ENCODE measurements around the gene MALRD1.
"Not testable (repeated sequence)": the region's sequence is repeated elsewhere in the genome, so short reads cannot be mapped to it uniquely, and the experiment has no call there.

MALRD1 gene

DNA sequence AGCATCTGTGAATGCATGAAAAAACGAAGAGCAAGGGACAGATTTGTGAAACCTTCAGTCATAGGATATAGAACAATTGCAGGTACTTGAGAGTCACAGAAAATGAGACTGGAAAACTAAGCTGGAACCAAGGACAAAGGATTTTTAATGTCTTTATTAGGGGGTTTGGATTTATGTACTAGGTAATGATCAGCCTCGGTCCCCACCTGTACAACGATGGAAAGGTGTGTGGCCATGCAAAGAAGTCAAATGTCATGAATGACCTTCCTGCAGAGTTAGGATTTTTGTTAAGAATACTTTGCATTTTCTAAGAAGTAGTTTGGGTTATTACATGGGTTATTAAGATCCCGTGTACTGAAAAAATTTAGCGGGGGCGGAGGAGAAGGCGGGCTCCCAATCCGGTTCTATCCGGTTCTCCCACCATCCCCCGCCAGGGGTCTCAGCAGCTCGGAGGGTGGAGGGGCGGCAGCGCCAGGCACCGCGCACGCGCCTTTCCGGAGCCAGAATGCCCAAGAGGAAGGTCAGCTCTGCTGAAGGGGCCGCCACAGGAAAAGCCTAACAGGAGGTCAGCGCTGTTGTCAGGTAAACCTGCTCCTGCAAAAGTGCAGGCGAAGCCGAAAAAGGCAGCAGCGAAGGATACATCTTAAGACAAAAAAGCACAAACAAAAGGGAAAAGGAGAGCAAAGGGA lies 440.1 kb downstream of the MALRD1 start:
- DNase-seq = peak in 28 of 56 donors; percentile 1 to 54 (median 12)

DNA sequence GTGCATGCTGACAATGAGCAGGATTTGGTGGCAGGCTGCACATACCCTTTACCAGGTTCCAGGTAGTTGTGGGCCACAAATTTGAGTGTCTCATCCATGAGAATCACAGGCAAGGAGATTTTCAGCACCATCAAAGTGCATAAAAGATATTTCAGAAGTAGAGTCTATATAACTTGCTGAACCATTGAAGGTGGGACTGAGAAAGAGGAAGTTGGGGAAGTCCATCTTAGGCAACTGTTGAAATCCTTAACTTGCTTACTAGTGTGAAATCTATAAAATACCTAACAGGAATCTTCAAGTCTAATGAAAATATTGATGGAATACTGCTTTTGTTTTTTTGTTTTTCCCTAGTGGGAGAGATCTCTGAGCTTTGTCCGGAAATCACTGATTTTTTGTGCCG lies 442.6 kb downstream of the MALRD1 start:
- no peak for DNase-seq

DNA sequence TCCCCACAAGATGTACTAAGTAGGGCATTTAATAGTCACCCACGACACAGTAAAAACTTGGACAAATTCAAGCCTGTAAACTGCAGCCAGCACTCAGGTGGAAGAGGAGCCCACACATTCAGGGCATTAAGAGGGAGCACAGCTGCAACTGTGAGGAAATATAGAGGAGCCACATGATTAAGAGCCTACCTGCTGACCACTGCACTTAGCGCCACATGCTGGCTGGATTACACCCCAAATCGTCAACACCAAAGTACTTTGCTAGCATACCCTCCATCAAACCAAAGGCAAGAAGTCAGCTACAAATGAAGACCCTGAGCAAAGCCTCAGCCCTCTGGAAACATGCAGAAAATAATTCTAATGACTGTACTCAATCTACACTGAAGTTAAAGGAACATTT lies 445.3 kb downstream of the MALRD1 start:
- no peak for DNase-seq

DNA sequence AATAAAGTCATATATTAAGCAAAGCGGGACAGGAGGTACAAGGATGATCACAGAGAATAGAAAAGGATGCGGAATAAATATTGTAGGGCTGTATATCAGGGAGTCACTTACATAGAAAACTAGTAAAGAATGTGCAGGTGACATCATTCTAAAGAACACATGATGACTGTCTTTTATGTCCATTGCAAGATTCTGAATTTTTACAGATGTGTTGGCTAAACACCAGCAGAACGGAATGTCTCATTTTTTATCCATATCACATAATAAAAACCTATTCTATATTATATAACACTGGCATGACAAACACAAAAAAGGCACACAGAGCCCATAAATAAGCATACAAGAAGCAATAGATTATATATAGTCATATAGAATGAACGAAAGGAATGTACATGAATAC lies 448.4 kb downstream of the MALRD1 start:
- no peak for DNase-seq

DNA sequence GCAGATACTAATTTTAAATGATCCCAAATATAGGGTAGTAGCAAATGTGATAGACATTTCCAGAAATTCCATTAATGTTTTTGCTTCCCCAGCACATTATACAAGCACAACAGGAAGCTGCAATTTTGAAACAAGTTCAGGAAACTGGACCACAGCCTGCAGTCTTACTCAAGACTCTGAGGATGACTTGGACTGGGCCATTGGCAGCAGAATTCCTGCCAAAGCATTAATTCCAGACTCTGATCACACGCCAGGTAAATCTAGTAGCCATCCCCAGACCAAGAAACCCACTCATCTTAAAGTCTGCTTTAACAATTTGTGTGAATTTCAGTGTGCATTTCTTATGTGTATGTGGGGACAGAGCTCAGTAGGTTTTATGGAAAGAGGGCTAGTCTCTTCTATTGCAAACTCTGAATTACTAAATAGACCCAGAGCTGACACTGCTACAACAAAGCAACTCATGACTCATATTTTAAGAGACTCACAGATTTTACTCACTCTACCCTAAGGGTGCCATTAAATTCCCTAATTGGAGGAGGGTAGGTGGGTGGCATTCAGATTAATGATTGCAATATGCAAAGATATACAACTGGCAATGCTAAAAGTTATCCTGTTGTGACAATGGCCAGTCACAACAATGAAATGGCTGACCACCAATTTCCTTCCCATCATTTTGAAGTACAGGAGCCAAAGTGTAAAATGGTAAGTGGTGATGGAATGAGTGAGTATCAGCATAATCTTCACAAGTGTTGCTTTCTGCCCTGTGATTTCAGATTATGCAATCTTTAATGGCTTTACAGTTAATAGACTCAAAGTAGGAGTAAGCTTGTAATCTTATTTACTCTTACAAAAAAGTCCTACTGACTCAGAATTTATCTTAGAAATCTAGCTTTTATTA lies 450.0 kb downstream of the MALRD1 start:
- DNase-seq = no peak

DNA sequence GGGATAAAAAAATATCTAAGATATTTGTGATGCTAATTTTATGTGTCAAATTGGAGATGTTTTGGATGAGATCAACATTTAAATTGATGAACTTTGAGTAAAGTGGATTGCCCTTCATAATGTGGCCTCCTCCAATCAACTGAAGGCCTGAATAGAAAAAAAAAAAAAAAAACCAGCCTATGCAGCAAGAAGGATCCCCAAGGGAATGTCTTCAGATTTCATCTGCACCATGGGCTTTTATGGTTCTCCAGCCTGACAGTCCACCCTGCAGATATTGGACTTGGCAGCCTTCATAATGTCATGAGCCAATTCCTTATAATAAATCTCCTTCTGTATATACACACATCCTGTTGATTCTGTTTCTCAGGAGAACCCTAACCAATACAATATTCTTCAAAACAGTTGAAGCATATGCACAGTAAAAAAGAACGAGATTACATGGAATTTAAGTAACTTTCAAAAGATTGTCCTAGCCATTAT lies 450.7 kb downstream of the MALRD1 start:
- DNase-seq = no peak

DNA sequence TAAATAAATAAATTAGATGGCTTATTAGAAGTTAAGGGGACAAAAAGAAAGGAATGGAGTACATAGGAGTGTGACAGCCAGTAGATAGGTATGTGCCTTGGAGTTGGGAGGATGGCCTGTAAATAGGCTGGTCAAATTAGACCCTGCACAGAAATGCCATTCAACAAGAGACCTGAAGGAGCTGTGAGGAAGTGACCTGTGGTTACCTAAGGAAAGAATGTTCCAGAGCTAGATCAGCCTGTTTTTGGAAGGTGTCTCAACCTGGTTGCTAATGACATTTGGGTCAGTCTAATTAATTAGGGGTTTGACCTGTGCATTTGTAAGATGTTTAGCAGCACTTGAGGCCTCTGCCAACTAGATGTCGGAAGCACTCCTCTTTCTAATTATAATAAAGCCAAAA lies 452.4 kb downstream of the MALRD1 start:
- DNase-seq = no peak

DNA sequence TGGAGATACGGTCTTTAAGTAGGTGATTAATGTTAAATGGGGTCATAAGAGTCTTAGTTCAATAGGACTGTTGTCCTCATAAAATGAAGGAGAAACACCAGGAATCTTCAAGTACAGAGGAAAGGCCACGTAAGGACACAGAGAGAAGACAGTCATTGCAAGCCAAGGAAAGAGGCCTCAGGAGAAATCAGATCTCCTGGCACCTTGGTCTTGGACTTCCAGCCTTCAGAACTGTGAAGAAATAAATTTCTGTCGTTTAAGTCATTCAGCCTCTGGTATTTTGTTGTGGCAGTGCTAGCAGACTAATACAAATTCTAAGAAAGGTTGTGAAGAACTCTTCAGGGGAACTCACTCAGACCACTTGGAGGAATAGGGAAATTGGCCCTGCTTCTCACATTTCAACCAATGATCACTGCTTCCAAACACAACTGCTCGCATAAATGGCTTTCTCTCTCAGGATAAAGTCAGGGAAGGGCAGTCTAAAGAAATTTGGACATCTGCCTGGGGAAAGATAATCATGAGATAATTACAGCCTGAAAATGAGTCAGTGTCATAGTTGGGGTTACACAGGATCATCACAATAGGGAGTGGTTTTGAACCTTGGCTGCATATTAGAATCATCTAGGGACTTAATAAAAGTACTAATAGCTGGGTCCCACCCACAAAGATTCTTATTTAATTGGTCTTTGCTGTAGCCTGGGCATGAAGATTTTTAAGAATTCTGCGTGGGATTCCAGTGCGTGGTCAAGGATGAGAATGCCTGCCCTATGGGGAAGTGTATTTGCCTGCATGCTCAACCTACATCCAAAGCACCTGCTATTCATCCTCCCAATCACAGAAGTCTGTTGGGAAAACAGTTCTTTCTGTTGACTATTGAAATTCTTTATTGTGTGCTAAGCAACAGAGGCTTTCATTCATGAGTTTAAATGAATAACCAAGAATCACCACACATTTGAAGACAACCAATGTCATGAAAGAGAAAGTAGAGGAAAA lies 457.0 kb downstream of the MALRD1 start:
- no peak for DNase-seq

DNA sequence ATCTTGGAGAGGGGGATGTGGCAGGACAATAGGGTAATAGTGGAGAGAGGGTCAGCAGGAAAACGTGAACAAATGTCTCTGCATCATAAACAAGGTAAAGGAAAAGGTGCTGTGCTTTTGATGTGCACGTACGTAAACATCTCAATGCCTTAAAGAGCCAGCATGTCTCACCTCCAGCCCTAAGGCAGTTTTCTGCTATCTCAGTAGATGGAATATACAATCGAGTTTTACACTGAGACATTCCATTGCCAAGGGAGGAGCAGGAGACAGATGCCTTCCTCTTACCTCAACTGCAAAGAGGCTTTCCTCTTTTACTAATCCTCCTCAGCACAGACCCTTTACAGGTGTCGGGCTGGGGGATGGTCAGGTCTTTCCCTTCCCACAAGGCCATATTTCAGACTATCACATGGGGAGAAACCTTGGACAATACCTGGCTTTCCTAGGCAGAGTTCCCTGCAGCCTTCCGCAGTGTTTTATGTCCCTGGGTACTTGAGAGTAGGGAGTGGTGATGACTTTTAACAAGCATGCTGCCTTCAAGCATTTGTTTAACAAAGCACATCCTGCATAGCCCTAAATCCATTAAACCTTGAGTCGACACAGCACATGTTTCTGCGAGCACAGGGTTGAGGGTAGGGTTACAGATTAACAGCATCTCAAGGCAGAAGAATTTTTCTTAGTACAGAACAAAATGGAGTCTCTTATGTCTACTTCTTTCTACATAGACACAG lies 461.6 kb downstream of the MALRD1 start:
- DNase-seq = not testable (repeated sequence)

DNA sequence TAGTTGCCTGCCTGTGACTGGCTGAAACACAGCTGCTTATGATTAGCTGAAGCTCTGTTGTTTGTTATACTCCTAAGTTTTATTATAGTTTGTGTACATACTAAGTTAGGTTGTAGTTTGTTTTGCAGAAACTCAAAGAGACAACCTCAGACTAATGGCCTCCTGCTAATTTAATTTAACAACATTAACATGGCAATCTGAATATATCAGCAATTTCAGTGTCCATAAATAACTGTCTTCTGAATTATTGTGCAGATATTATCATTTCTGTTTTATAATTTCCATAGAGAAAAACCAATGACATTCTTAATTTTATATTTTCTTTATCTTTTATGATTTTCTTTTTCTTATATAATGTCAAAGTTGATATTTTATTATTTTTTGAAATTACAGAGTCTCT lies 469.5 kb downstream of the MALRD1 start:
- DNase-seq = no peak

DNA sequence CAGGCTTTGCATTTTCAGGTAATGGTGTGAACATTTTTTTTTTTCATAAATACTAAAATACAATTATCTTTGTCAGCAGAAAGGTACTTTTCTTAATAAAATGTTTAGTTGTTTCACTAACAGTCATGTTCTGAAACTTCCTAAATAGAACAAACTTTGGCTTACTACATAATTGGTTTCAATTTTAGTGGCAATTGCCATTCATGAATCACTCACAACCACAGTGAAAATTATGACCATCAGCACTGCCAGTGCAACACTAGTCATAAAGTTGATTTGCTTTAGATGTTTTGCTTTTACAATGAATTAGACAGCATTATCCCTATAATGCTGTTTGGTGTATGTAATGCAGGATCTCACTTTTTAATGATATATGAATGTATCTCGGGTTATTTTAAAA lies 470.0 kb downstream of the MALRD1 start:
- no peak for DNase-seq

DNA sequence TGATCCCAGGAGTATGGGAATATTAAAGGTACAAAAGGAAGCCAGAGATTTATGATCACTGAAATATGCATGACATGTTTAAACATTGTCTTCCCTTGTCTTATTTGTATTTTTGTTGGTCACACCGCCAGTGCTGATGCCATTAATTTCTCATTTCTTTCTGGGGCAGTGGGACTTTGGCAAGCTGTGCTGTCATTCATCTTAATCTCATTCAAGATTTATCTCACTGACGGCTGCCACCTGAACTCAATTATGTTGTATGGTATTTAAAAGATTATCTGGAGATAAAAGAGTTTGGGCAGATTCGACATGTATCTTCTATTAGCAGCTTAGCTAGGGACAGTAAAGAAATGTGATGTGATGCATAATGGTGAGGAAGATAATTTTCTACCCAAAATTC lies 482.7 kb downstream of the MALRD1 start:
- DNase-seq = no peak

DNA sequence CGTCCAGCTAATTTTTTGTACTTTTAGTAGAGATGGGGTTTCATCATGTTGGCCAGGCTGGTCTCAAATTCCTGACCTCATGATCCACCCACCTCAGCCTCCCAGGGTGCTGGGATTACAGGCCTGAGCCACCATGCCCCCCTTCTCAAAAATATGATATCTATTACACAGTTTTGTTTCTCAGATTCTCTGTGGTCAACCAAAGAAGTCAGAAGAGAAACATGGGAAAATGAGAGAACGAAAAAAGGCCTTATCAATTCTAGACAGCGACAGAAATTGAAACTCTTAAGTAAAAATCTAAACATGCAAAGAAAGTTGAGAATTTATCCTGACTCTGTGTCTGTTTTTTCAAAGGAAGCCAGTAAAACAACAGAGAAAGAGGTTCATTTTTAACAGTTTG lies 483.8 kb downstream of the MALRD1 start:
- DNase-seq = no peak

DNA sequence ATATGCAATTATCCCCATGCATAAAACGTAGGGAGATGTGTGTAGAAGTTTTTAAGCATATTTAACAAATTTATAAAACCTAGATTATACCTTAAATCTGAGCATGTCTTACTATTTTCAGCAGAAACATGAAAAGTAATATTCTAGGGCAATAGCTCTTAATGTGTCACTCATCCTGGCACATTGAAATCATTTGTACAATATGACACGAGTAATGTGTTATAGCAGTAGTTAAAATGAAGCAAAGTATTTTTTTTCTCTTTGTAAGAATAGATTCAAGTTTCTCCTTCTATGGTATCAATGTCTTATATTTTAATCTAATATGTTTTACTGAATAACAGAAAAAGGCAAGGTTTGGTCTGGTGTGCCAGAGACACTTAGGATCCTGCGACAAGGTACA lies 492.7 kb downstream of the MALRD1 start:
- DNase-seq = no peak

DNA sequence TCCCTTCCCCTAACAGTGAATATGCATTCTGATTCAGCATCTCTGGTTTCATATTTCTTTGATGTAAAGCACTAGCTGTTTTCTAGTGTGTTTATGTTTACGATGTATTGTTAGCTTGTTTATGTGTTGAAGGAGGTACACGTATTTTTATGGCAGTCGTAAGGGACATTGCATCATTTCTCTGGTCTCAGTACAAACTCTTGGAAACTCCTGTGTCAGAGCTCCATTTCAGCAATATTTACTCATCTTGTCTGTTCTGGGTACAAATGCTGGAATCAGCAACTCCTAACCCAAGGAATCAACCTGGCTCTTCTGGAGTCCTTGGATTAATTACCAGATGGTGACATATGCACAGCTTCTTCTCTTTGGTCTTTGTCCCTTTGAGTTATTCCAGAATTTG lies 497.6 kb downstream of the MALRD1 start:
- no peak for DNase-seq

DNA sequence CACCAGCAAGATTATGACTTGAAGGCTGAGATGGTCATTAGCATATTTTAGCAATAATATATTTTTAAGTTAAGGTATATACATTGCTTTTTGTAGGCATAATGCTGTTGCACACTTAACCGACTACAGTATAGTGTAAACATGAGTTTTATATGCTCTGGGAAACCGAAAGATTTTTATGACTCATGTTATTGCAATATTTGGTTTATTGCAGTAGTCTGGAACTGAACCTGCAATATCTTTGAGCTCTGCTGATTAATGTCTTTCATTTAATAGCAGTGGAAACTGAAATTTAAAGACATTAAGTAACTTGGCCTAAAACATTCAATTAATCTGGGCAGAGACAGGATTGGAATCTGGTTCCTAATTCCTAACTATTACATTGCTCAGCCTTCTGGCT lies 500.9 kb downstream of the MALRD1 start:
- DNase-seq = no peak

DNA sequence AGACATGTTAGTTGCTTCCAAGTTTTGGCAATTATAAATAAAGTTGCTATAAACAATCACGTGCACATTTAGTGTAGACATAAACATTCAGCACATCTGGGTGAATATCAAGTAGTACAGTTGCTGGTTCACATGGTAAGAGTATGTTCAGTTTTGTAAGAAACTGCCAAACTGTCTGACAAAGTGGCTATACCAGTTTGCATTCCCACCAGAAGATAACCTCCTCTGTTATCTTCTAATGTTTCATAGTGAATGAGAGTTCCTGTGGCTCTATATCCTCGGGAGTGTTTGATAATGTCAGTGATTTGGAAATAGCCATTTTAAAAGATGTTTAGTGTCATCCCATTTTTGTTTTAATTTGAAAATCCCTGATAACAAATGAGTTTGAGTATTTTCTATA lies 508.1 kb downstream of the MALRD1 start:
- DNase-seq = no peak

DNA sequence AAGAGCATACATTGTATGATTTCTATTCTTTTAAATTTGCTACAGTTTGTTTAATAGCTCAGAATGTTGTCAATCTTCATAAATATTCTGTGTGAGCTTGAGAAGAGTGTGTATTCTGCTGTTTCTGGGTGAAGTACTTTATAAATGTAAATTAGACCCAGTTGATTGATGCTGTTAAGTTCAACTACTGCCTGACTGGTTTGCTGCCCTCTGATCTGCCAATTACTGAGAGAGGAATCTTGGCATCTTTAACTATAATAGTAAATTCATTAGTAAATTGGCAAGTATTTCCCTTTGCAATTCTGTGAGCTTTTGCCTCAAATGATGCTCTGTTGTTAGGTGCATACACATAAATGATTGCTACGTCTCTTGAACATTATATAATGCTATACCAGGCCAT lies 512.6 kb downstream of the MALRD1 start:
- DNase-seq = no peak

DNA sequence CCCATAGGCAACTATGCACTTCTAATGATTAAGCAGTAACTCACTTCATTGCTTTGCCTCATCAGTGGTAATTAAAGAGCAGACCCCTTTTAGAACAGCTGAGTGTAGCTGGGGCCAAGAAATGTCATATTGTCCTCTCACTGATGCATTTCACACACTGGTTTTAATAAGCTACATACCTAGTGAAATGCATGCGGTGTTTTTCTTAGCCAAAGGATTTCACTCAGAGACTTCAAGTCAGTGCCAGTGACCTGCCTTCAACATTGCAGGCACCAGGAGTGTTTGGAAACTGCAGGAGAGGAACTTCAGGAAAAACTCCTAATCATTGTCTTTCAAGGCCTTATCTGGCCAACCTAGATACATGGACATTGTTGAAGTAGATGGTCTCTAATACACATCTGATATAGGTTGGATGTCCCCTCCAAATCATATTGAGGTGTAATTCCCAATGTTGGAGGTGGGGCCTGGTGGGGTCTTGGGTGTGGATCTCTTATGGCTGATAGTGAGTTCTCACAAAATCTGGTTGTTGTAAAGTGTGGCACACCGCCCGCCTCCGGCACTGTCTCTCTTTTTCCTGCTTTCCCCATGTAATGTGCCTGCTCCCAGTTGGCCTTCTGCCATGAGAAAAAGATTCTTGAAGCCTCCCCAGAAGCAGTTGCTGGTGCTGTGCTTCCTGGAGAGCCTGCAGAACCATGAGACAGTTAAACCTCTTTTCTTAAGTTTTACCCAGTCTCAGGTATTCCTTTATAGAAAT lies 515.0 kb downstream of the MALRD1 start:
- no peak for DNase-seq

DNA sequence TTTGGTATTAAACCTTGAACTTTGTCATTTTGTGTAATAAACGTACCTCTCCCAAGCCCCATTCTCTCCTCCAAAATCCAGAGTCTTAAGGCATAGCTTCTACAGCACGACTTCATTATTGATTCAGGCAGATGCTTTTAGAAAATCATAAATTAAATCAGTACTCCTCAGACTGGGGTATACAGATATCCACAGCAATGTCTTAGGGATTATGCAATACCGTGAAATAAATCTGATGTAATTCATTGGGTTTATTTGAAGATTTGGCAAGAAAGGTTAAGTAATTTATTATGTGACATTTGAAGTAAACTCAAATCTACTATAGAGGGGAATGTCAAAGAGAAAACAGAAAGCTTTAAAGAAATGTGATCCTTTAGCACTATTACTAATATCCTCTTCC lies 521.5 kb downstream of the MALRD1 start:
- no peak for DNase-seq

Measured in nucleus accumbens (tissue), 56 donors.